Smooth muscle cell (in vitro differentiated cells): Measurements from ENCODE around the gene IGFL4. TPM values are rescaled to one million over a fixed set of nuclear protein-coding genes. Genes with fewer than 3 reads are reported as not detected.

Source experiments
- DNase-seq: peaks from one replicate; lab custom pipeline; 2025; ENCODE audit not compliant: unreplicated experiment; lab: John Stamatoyannopoulos, UW
- H2AFZ ChIP-seq: fragments of 200-600 bp; sonication (generic); 2 replicates; pipeline ENCODE4 v1.6.0; 2016; ENCODE audit warnings: antibody characterized with exemption, low read depth, mild to moderate bottlenecking
- H3F3A ChIP-seq: fragments of 200-600 bp; sonication (generic); 2 replicates; pipeline ENCODE4 v1.6.0; 2017; ENCODE audit warnings: antibody characterized with exemption, low read depth
- H3K27ac ChIP-seq: fragments of 200-600 bp; sonication (generic); 2 replicates; pipeline ENCODE4 v1.5.1; 2016; ENCODE audit warnings: low read depth, mild to moderate bottlenecking
- H3K27me3 ChIP-seq: fragments of 200-600 bp; sonication (generic); 2 replicates; pipeline ENCODE4 v1.6.1; 2016; ENCODE audit warnings: low read depth, mild to moderate bottlenecking
- H3K36me3 ChIP-seq: fragments of 200-600 bp; sonication (generic); 2 replicates; pipeline ENCODE4 v1.5.1; 2016; ENCODE audit warnings: low read depth
- H3K4me1 ChIP-seq: fragments of 200-600 bp; sonication (generic); 2 replicates; pipeline ENCODE4 v1.5.1; 2016; ENCODE audit warnings: low read depth
- H3K4me2 ChIP-seq: fragments of 200-600 bp; sonication (generic); 2 replicates; pipeline ENCODE4 v1.6.0; 2016; ENCODE audit warnings: mild to moderate bottlenecking
- H3K4me3 ChIP-seq: fragments of 200-600 bp; sonication (generic); 2 replicates; pipeline ENCODE4 v1.5.1; 2016; ENCODE audit warnings: mild to moderate bottlenecking
- H3K79me2 ChIP-seq: fragments of 200-600 bp; sonication (generic); 2 replicates; pipeline ENCODE4 v1.6.0; 2016; ENCODE audit warnings: low read depth, mild to moderate bottlenecking
- H3K9ac ChIP-seq: fragments of 200-600 bp; sonication (generic); 2 replicates; pipeline ENCODE4 v1.6.0; 2016; ENCODE audit warnings: low read depth
- H3K9me3 ChIP-seq: fragments of 200-600 bp; sonication (generic); replicated peaks from 2 replicates; pipeline ENCODE4 v1.5.1; 2016; ENCODE audit warnings: low read depth
- H4K20me1 ChIP-seq: fragments of 200-600 bp; sonication (generic); 2 replicates; pipeline ENCODE4 v1.6.0; 2016; ENCODE audit warnings: low read depth
- WGBS: methylation state at CpG from one replicate; pipeline ENCODE4 v1.1.7; 2016; ENCODE audit warnings: low lambda C conversion rate; 5-methylcytosine and 5-hydroxymethylcytosine counted together
- polyA plus RNA-seq: library from polyadenylated mRNA; unstranded; fragments of >200 nt; fragmentation: Nextera tagmentation; extraction: Ambion mirVana; gene quantifications from 2 replicates; pipeline ENCODE4 v1.2.1, GENCODE V29; 2016
- total RNA-seq: library from RNA; depleted of rRNA; stranded (reverse); fragments of >200 nt; gene quantifications from 2 replicates; pipeline ENCODE4 v1.2.3, GENCODE V29; 2014
- TF ChIP-seq, protein P1 (sequence below): fragments of 200-600 bp; sonication (generic); IDR thresholded peaks from 2 replicates; pipeline ENCODE4 v1.5.1; 2017; ENCODE audit warnings: borderline replicate concordance, mild to moderate bottlenecking, antibody characterized with exemption; ENCODE audit not compliant: insufficient read depth, poor library complexity, severe bottlenecking

Gene IGFL4
- total and polyA plus RNA-seq, 2 experiments from 2014 or later, result 0.45 TPM; not detected in 1

DNA sequence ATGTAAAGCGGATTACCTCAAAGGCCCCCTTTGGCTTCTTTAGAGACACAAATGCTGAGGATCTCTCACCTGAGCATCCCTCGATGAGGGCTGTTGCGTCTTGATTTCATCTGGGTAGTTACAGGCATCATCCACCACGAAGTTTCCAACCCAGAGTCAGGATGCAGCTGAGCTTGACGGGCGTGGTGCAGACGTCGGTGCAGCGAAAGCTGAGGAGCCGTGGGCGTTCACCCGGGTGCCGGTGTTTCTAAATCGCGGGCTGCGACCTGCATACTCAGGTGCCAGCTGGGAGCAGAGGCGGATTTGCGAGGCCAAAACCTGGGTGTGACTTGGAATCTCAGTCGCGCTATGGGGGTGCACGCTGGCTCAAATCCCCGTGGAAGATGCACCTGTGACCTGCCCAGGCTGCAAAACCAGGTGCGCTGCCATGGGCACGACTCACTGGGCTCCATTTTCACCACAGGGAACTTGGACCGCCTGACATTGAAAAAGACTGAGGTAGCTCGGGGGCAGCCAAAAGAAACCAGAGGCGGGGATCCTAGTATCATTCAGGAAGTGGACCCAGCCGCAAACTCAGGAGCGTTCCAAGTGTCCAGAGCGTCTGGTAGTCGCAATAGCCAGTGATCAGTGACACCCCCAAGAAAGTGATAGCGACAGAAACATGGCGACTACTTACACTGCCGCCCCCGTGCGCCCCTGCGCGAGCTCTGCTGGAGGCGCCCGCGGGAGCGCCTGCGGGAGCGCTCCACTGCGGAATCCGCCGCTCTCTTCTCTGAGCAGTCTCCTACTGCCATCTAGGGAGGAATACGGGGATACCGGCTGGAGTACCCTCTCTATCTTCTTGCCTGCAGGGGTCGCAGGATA lies 36.4 kb upstream of the IGFL4 start:
- H3K79me2 ChIP-seq, result no peaks in the 10 kb centered on the region
- no peaks in the 10 kb centered on the region for H3K9me3 ChIP-seq
- peak overlapping the region; percentile 40 for H3K4me3 ChIP-seq
- WGBS, result 2% methylated on average over 50 of the region's 50 CpGs
- peak; percentile 17 for DNase-seq
- H3K4me1 ChIP-seq, result peaks cover 6% of the 10 kb centered on the region
- peak overlapping the region; percentile 78 for H3K4me2 ChIP-seq
- H3K27ac ChIP-seq, result no peak overlapping the region
- no peaks in the 10 kb centered on the region for H3K36me3 ChIP-seq
- H2AFZ ChIP-seq, result no peak overlapping the region
- H4K20me1 ChIP-seq, result no peaks in the 10 kb centered on the region
- H3K9ac ChIP-seq, result no peak overlapping the region
- H3F3A ChIP-seq, result peaks cover 11% of the 10 kb centered on the region
- TF ChIP-seq, protein P1, sequence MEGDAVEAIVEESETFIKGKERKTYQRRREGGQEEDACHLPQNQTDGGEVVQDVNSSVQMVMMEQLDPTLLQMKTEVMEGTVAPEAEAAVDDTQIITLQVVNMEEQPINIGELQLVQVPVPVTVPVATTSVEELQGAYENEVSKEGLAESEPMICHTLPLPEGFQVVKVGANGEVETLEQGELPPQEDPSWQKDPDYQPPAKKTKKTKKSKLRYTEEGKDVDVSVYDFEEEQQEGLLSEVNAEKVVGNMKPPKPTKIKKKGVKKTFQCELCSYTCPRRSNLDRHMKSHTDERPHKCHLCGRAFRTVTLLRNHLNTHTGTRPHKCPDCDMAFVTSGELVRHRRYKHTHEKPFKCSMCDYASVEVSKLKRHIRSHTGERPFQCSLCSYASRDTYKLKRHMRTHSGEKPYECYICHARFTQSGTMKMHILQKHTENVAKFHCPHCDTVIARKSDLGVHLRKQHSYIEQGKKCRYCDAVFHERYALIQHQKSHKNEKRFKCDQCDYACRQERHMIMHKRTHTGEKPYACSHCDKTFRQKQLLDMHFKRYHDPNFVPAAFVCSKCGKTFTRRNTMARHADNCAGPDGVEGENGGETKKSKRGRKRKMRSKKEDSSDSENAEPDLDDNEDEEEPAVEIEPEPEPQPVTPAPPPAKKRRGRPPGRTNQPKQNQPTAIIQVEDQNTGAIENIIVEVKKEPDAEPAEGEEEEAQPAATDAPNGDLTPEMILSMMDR, result peak; percentile 99
- peaks cover 36% of the 10 kb centered on the region for H3K27me3 ChIP-seq

DNA sequence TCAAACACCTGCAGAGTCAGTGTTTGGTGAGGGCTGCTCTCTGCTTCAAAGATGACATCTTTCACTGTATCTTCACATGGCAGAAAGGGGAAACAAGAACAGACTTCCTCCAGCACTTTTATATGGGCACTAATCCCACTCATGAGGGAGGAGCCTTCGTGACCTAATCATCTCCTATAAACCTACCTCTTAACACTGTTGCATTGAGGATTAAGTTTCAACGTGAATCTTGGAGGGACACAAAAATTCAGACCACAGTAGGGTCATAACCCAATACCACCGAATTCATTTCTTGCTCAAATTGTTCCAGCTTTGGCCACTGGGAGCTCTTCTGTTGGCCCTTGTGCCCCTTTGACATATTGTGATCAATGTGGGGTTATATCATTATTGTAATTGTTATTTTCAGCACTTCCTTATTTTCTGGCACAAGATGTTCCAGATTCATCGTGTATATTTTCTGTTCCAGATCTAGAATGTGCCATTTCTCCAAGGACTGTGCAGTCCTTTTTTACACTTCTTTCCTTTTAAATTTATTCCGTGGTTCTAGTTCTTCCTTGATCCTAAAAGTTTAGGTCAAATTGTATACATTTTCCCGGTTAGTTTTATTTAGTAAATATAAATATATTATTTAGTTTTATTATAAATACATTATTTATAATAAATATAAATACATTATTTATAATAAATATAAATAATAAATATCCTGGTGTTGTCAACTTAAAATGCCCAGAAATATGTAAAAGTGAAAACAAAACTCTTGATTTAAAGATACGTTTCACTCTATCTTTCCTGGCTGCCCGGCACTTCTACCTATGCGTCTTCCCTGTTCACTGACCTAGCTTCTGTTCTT lies 35.5 kb upstream of the IGFL4 start:
- peaks cover 6% of the 10 kb centered on the region for H3K4me1 ChIP-seq
- H3F3A ChIP-seq, result peaks cover 6% of the 10 kb centered on the region
- TF ChIP-seq, protein P1, result no peak
- H3K36me3 ChIP-seq, result no peaks in the 10 kb centered on the region
- no peaks in the 10 kb centered on the region for H4K20me1 ChIP-seq
- WGBS, result 54% methylated on average over 9 of the region's 9 CpGs
- no peak overlapping the region for H2AFZ ChIP-seq
- H3K4me2 ChIP-seq, result peak overlapping the region; percentile 78
- H3K4me3 ChIP-seq, result peak overlapping the region; percentile 40
- no peak overlapping the region for H3K27ac ChIP-seq
- no peak overlapping the region for H3K9ac ChIP-seq
- H3K79me2 ChIP-seq, result no peaks in the 10 kb centered on the region
- H3K27me3 ChIP-seq, result peaks cover 36% of the 10 kb centered on the region
- H3K9me3 ChIP-seq, result no peaks in the 10 kb centered on the region
- DNase-seq, result no peak

DNA sequence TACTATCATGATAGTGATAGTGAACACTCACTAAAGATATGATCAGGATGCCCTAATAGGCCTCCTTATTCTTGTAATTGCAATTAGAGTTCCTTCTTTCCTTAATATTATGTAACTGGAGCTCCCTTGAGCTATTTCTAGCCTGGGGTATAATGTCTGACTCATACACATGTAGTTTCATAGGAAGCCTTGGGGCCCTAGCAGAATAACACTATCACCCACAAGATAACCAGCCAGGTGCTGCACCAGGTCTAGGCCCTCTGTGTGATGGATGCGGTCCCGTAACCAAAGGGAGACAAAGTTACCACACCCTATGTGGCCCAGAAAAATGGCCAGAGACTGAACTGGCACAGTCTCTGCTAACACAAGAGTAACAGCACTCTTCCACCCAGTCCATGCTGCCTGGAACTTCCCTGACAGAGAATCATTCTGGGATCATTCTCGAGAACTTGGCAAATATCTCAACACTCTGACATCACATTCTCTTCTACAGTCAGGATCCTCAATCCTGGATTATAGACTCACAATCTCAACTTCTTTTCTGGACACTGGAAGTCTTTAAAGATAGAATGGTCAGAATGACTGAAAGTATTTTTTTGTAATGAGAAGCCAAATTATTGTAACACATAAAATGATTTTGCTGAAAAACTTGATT lies 32.6 kb upstream of the IGFL4 start:
- Histone ChIP-seq H3F3A (no peaks in the 10 kb centered on the region), H3K27ac (no peak overlapping the region), H2AFZ (no peak overlapping the region), H4K20me1 (no peaks in the 10 kb centered on the region), H3K4me3 (no peak overlapping the region), H3K79me2 (no peaks in the 10 kb centered on the region), H3K4me1 (peaks cover 6% of the 10 kb centered on the region), H3K9ac (no peak overlapping the region), H3K9me3 (no peaks in the 10 kb centered on the region), H3K27me3 (peaks cover 36% of the 10 kb centered on the region), H3K4me2 (no peak overlapping the region), H3K36me3 (no peaks in the 10 kb centered on the region)
- no peak for DNase-seq
- TF ChIP-seq, protein P1, result no peak
- 87% methylated on average over 3 of the region's 3 CpGs for WGBS
